GM21529 (cell line): ENCODE measurements around the gene NRP1.

Source experiments
- ATAC-seq: cut with Tn5 transposase; IDR thresholded peaks from one replicate; pipeline ENCODE4 v1.9.1; 2021; ENCODE audit not compliant: unreplicated experiment

NRP1 gene

GRCh38 chr10:33267708-33268107, 66.8 kb downstream of the NRP1 start:
- no peak for ATAC-seq

DNA sequence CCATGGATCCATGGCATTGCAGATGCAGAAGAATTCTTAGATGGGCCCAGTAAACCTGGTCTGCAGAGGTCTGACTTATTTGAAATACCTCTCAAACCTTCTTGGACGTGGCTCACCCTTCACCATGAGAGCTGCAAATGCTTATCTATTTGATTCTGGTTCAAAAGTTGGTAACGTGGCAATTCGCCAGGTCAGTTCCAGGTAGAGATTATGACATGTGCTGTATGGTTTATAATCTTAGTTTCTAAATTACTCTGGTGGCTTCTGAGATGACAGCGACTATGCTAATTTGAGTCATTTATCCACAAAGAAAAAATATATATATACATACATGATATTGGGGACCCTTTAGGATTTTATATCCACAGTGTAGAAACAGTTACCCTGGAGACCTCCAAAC, 68.8 kb downstream of the NRP1 start:
- peak; percentile 50 for ATAC-seq

DNA sequence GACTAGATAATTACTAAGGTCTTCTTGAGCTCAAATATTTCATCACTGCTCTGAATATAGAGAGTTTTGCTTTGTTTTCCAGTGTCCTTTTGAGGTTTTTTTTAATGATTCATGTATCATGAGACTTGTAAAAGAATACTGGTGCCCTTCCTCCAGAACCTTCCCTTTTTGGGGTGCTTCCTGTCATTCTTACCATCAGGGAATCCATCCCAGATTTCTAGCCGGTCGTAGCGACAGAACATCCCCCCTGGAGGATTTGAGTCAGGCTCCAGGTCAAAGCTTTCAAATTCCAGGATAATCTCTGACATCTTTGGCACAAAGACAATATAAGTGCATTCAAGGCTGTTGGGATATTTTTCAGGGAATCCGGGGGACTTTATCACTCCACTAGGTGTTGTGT, 71.0 kb downstream of the NRP1 start:
- ATAC-seq = no peak

DNA sequence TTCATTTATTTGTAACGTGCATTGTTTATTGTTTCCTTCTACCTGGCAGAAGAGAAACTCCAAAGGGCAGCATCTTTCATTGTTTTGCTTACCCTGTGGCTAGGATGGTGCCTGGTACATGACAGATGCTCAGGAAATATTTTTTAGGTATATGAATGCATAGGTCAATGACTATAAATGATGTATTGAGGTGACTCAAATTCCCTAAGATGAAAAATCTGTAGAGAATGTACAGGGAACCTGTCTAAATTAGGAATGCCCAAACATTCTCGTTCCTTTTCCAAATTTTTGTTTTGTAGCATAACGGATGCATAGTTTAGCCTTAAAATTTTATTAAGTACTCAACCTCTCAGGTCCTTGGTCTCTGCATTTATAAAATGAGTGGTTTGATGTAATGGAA, 71.6 kb downstream of the NRP1 start:
- ATAC-seq = no peak

DNA sequence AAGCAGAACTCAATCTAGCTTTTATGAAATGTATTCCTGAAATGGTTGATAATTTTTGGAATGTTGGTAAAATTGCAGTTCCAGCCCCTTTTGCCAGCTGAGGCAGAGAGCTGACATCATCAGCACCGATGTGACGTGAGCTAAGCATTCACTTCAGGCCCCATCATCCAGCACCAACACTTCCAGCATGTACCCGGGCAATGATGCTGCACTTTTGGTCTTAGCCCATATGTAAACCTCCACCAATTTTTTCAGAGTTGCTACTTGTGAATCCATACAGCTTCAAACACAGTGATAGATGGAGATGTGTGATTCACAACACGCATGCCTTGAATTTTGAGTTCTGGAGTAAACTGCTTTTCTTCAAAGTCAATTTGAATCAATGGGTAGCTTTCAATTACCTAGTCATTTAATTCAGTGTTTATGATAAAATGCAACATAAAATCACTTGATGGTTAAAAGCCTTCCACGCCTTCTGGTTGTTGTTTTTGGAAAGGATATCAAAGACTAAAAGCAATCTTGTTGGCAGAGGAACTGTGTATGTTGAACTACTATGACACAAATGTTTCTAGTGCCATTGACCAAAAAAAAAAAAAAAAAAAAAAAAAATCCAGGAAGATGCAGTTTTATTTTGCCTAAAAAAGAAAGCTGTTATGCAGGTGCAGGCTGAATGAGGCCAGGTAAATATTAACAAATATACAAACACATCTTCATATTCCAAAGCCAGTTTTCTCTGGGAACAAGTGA, 73.9 kb downstream of the NRP1 start:
- no peak for ATAC-seq

DNA sequence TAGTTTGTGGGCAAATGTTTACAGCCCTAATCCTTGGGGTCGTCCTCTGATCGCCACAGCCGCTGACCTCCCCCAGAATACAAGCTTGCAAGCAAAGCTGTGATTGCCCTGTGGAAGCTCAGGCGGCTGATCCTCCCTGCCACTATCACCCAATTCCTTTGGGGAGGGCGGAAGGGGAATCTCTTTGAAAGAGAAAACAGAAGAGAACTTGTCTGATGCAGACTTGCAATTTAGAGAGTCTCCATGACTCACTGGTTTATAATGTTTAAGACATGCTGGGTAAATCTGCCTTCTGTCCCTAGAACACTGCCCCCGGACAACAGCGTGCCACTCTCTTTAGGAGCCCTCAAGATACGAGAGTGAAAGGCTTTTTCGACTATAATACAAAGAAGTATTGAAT, 75.5 kb downstream of the NRP1 start:
- ATAC-seq = no peak

DNA sequence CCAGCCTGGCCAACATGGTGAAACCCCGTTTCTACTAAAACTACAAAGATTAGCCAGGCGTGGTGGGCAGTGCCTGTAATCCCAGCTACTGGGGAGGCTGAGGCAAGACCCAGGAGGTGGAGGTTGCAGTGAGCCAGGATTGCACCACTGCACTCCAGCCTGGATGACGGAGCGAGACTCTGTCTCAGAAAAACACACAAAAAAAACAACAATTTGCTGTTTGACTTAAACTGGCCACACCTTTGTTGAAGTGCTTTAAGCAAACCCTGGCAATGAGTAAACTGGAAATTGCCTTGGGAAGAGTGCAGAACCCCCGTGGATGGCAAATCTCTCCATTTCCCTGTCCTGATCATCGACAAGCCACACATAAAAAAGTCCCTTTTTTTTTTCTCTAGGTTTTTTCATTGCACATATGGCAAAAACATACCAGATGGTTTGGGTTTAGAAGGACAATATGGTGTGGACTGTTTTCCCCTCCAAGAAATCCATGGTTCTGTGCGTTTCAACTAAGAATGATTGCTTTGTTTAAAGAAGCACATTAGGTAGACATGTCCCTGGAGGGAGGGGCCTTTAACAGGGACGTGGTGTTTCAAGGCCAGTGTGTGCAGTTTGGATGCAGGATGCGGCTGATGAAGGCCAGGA, 76.9 kb downstream of the NRP1 start:
- no peak for ATAC-seq

DNA sequence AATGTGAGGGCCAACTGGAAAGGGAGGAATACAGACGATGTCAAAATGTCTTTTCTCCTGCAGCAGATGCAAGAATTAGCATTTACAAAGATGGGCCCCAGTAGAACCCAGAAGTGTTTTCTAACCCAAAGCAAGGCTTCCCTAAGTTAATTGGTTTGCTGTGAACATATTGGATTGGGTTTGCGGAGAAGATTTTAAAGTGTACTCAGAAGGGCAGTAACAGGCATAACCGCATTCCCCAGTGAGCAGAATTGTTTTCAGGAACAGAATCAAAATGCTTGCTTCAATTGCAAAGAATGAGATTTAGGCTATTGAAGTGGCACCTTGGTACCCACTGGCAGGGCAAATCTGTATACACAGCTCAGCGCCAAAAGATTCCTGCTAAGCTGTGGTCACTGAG, 78.0 kb downstream of the NRP1 start:
- no peak for ATAC-seq

- ATAC-seq = no peak
Measured at GRCh38 chr10:33254556-33255160, 79.8 kb downstream of the NRP1 start.

GRCh38 chr10:33253411-33253810, 81.1 kb downstream of the NRP1 start:
- ATAC-seq = no peak

GRCh38 chr10:33252794-33253203, 81.7 kb downstream of the NRP1 start:
- no peak for ATAC-seq

GRCh38 chr10:33252324-33252723, 82.1 kb downstream of the NRP1 start:
- ATAC-seq = no peak

GRCh38 chr10:33249659-33250345, 84.7 kb downstream of the NRP1 start:
- ATAC-seq = no peak

DNA sequence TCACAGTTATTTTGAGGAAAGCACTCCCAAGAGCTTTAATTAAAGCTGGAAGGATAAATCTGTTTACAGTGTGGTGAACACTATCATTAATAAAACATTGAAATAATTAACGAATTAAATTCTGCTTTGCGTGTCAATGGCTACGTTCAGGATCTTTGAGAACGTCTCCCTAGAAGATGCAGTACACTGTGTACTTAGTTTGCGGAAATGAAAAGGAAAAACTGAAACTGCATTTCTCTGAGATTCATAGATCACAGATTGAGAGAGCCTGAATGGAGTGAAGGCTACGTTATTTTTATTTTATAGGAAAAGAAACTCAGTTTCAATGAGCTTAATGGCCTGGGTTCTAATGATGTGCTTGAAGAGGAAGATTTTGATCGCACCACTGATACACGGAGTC, 85.3 kb downstream of the NRP1 start:
- ATAC-seq = no peak

- peak; percentile 69 for ATAC-seq
Measured at GRCh38 chr10:33248638-33249037, 85.8 kb downstream of the NRP1 start.

GRCh38 chr10:33247221-33247922, 87.1 kb downstream of the NRP1 start:
- no peak for ATAC-seq

- no peak for ATAC-seq
Measured at GRCh38 chr10:33245343-33245742, 89.1 kb downstream of the NRP1 start.

GRCh38 chr10:33244354-33244967, 90.0 kb downstream of the NRP1 start:
- ATAC-seq = no peak

DNA sequence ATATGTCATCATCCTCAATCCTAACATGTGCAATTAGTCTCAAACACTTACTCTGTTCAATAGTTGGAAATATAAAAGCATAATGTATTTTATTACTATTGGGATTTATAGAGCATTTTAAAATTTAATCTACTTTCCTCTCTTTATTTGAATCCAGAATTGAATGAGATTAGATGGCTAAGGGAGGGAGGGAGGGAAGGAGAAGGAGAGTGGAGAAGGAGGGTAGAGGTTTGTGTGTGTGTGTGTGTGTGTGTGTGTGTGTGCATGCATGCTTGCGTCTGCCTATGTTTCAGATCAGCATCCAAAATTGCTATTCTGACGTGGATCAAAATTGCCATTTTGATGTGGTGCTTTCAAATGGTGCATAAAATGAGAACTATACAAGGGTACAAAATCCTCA, 90.8 kb downstream of the NRP1 start:
- ATAC-seq = no peak

GRCh38 chr10:33242931-33243330, 91.5 kb downstream of the NRP1 start:
- no peak for ATAC-seq

DNA sequence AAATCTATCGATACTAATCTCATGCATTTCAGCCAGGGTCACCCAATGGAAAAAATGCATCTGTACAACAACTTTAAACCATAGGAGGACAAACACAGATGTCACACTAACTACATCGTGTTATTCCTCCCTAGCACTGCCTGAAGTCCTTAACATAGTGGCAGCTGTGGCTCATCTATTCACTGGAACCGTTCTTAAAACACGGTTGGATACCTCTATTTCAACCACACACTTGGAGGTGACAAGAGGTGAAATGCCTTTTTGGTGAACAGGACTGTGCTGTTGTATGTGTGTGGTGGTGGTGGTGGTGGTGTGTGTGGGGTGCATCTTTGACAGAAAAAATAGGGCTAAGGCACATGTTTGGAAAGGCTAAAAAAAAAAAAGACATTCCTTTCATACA, 93.1 kb downstream of the NRP1 start:
- ATAC-seq = no peak
